NCI-H1436 treated with DMSO at 0.1 percent for 48 hours (cell line): ENCODE results near the gene TMEM59L.

Source experiments
- DNase-seq: peaks from one replicate; lab custom pipeline; 2025; lab: John Stamatoyannopoulos, UW

Gene TMEM59L

GRCh38 chr19:18608805-18609716 lies 3.6 kb upstream of the TMEM59L start:
- no peak for DNase-seq

GRCh38 chr19:18609717-18610051 lies 3.0 kb upstream of the TMEM59L start:
- no peak for DNase-seq

GRCh38 chr19:18610245-18610555 lies 2.5 kb upstream of the TMEM59L start:
- no peak for DNase-seq

- DNase-seq, result no peak
Observed at GRCh38 chr19:18610556-18611326, 1.9 kb upstream of the TMEM59L start.

- no peak for DNase-seq
Observed at GRCh38 chr19:18611327-18612050, 1.2 kb upstream of the TMEM59L start.

- DNase-seq, result no peak
Observed at GRCh38 chr19:18612051-18612771, 459 bp upstream of the TMEM59L start.

- no peak for DNase-seq
Observed at GRCh38 chr19:18613589-18614234, 1.0 kb downstream of the TMEM59L start.

- DNase-seq, result no peak
Observed at GRCh38 chr19:18616023-18616422, 3.4 kb downstream of the TMEM59L start.

- DNase-seq, result no peak
Observed at GRCh38 chr19:18617562-18617961, 4.9 kb downstream of the TMEM59L start.

GRCh38 chr19:18618236-18618635 lies 5.6 kb downstream of the TMEM59L start:
- DNase-seq, result no peak

- no peak for DNase-seq
Observed at GRCh38 chr19:18620311-18620710, 7.6 kb downstream of the TMEM59L start.

GRCh38 chr19:18620902-18621301 lies 8.2 kb downstream of the TMEM59L start:
- no peak for DNase-seq

- no peak for DNase-seq
Observed at GRCh38 chr19:18626906-18627305, 14.2 kb downstream of the TMEM59L start.

GRCh38 chr19:18629166-18630088 lies 16.8 kb downstream of the TMEM59L start:
- no peak for DNase-seq

GRCh38 chr19:18633321-18633720 lies 20.7 kb downstream of the TMEM59L start:
- DNase-seq, result no peak

GRCh38 chr19:18634612-18635297 lies 22.1 kb downstream of the TMEM59L start:
- DNase-seq, result no peak

- DNase-seq, result no peak
Observed at GRCh38 chr19:18635831-18636182, 23.1 kb downstream of the TMEM59L start.

GRCh38 chr19:18636183-18636968 lies 23.7 kb downstream of the TMEM59L start:
- peak; percentile 81 for DNase-seq

GRCh38 chr19:18636969-18637629 lies 24.4 kb downstream of the TMEM59L start, which contains the start of gene KLHL26:
KLHL26 (plus strand) TSS chr19:18637028; CDS start chr19:18637055, 27 bp downstream.
- DNase-seq, result no peak
